Suprapubic skin (tissue), 4 donors: ENCODE measurements around the gene CCR4. TPM values are rescaled to one million over a fixed set of nuclear protein-coding genes. Genes with fewer than 3 reads are reported as not detected.

Experiments used
- DNase-seq, 2 donors: peaks; one replicate each; pipeline ENCODE4 v3.0.0-alpha.2; 2019; ENCODE audit warnings: low spot score in 2 of 2
- H3K27ac ChIP-seq: fragments of 200-600 bp; sonication (generic); one replicate; pipeline ENCODE4 v1.5.1; 2019
- H3K27me3 ChIP-seq: fragments of 200-600 bp; sonication (generic); one replicate; pipeline ENCODE4 v1.5.1; 2019
- H3K36me3 ChIP-seq: fragments of 200-600 bp; sonication (generic); one replicate; pipeline ENCODE4 v1.5.1; 2019
- H3K4me1 ChIP-seq: fragments of 200-600 bp; sonication (generic); one replicate; pipeline ENCODE4 v1.5.1; 2019
- H3K4me3 ChIP-seq: fragments of 200-600 bp; sonication (generic); one replicate; pipeline ENCODE4 v1.5.1; 2019; ENCODE audit warnings: mild to moderate bottlenecking
- H3K9me3 ChIP-seq: fragments of 200-600 bp; sonication (generic); one replicate; pipeline ENCODE4 v1.5.1; 2019
- EP300 ChIP-seq: sonication (generic); formaldehyde crosslinking; IDR thresholded peaks from one replicate; pipeline ENCODE4 v1.6.1; 2017; ENCODE audit warnings: antibody characterized with exemption
- POLR2A ChIP-seq, 2 donors: fragments of 450-650 bp; IDR thresholded peaks; one replicate each; pipeline ENCODE4 v1.6.1; 2017; ENCODE audit warnings: antibody characterized with exemption in 2 of 2, mild to moderate bottlenecking in 2 of 2, moderate library complexity in 2 of 2
- POLR2AphosphoS5 ChIP-seq, 3 donors: sonication (generic); formaldehyde crosslinking; IDR thresholded peaks; one replicate each; pipeline ENCODE4 v1.6.1; 2017; ENCODE audit warnings: antibody characterized with exemption in 3 of 3
- WGBS: methylation state at CpG from one replicate; pipeline ENCODE4 v1.1.5; 2018; 5-methylcytosine and 5-hydroxymethylcytosine counted together
- total RNA-seq, 4 donors: library from RNA; depleted of rRNA; stranded (reverse); fragments of >200 nt; gene quantifications; one replicate each; pipeline ENCODE4 v1.1.0, GENCODE V29; 2016
- TF ChIP-seq, protein P1 (sequence below), 2 donors: fragments of 200-600 bp in 1 of 2; fragments of 450-650 bp in 1 of 2; sonication (generic) in 1 of 2; IDR thresholded peaks; one replicate each; pipeline ENCODE4 v1.5.1; 2016 to 2019; ENCODE audit warnings: antibody characterized with exemption in 2 of 2, mild to moderate bottlenecking in 1 of 2, moderate library complexity in 1 of 2

Gene CCR4
- total RNA-seq, 4 donors from 2014 or later: 0.29 to 0.42 (median 0.34) TPM; not detected in 1

DNA sequence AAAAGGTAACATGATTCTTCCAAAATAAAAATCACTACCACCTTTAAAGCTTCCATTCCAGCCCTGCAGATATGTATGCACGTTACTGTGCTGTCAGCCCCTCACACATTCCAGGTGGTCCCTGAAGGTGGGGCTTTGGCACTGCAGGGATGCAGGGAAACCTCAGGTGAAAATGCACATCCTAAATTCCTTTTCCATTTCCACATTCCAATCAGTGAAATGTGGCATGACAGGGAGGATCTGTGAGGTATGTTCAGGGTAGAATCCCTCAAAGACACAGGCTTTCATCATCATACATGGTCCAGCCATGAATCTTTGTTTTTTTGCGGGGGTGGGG, 45.3 kb downstream of the CCR4 start:
- H3K4me1 ChIP-seq: no peaks in the 10 kb centered on the region
- no peak overlapping the region for H3K4me3 ChIP-seq
- TF ChIP-seq, protein P1, sequence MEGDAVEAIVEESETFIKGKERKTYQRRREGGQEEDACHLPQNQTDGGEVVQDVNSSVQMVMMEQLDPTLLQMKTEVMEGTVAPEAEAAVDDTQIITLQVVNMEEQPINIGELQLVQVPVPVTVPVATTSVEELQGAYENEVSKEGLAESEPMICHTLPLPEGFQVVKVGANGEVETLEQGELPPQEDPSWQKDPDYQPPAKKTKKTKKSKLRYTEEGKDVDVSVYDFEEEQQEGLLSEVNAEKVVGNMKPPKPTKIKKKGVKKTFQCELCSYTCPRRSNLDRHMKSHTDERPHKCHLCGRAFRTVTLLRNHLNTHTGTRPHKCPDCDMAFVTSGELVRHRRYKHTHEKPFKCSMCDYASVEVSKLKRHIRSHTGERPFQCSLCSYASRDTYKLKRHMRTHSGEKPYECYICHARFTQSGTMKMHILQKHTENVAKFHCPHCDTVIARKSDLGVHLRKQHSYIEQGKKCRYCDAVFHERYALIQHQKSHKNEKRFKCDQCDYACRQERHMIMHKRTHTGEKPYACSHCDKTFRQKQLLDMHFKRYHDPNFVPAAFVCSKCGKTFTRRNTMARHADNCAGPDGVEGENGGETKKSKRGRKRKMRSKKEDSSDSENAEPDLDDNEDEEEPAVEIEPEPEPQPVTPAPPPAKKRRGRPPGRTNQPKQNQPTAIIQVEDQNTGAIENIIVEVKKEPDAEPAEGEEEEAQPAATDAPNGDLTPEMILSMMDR (IDR thresholded peaks at IDR 0.05): no peak
- no peak for TF ChIP-seq EP300
- TF ChIP-seq POLR2AphosphoS5 (IDR thresholded peaks at IDR 0.05): no peak
- no peak for TF ChIP-seq POLR2A (IDR thresholded peaks at IDR 0.05)
- H3K36me3 ChIP-seq: peaks cover 22% of the 10 kb centered on the region
- no peaks in the 10 kb centered on the region for H3K27me3 ChIP-seq
- 87% methylated on average over 2 of the region's 2 CpGs for WGBS
- DNase-seq: no peak
- H3K27ac ChIP-seq: no peak overlapping the region
- H3K9me3 ChIP-seq: no peaks in the 10 kb centered on the region

DNA sequence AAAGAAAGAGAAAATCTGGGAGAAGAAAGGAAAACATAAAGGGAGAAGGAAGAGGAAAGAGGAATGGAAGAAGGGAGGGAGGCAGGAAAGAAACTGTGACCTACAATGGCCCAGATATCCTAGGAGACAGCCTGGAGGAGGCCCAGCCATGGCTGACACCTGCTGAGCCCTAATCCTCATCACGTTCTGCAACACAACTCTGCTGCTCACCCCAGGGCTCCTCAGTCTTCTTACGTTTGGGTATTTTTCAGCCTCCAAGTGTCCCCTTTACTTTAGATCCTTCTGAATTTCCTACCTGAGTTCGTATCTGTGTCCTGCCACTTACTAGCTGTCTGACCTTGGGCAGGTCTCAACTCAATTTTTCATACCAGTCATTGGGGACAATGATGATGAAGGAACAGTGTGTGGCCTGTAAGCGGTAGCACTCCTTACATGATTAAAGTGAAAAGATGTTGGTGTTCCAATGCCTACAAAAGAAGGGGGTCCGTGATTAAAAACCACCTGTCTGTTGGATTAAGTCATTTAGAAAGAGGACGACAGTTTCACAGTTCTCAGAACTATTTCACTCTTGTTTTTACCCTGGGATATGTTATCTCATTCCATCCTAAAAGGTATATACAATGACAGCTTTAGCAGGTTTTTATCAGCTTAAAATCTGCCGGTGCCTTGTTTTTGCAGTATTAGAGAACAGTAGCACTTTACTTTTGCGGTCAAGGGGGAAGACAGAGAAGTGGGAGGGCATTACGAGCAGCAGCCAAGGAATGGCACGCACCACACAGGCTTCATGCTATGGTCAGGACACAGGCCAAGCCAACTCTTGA, 47.4 kb downstream of the CCR4 start:
- Histone ChIP-seq H3K4me1 (no peaks in the 10 kb centered on the region), H3K27ac (no peak overlapping the region), H3K9me3 (no peaks in the 10 kb centered on the region), H3K36me3 (peaks cover 25% of the 10 kb centered on the region), H3K27me3 (no peaks in the 10 kb centered on the region), H3K4me3 (no peak overlapping the region)
- WGBS: 92% methylated on average over 10 of the region's 10 CpGs
- TF ChIP-seq POLR2A (IDR thresholded peaks at IDR 0.05) (no peak), POLR2AphosphoS5 (IDR thresholded peaks at IDR 0.05) (no peak)
- DNase-seq: no peak

DNA sequence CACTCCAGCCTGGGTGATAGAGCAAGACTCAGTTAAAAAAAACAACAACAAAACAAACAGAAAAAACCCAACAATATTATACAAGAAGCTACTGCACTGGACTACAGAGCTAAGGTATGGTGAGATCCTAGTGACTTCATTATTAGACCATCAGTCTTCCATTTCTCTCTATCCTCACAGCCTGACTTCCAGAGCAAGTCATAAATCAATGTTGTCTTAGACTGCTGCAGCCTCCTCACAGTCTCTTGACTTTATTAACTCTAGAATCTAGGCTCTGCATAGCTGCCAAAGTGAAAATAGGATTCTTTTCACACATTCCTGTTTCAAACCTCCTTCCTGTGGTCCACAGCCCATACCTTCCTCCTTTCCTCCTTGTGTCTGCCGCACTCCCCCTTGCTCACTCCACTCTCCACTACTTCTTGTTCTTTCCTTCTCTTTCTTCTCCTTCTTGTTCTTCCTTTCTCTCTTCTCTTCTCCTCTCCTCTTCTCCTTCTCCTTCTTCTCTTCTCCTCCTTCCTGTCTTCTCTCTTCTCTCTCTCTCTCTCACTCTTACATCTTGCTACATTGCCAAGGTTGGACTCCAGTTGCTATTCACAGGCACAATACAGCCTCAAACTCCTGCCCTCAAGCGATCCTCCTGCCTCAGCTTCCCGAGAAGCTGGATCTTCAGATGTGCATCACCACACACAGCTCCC, 49.4 kb downstream of the CCR4 start:
- Histone ChIP-seq H3K4me3 (no peak overlapping the region), H3K36me3 (peaks cover 33% of the 10 kb centered on the region), H3K9me3 (no peaks in the 10 kb centered on the region), H3K4me1 (no peaks in the 10 kb centered on the region), H3K27ac (no peak overlapping the region), H3K27me3 (no peaks in the 10 kb centered on the region)
- DNase-seq: no peak
- TF ChIP-seq POLR2A (IDR thresholded peaks at IDR 0.05) (no peak), POLR2AphosphoS5 (IDR thresholded peaks at IDR 0.05) (no peak), EP300 (no peak)
- TF ChIP-seq, protein P1 (IDR thresholded peaks at IDR 0.05): no peak
- 97% methylated on average over 3 of the region's 3 CpGs for WGBS

DNA sequence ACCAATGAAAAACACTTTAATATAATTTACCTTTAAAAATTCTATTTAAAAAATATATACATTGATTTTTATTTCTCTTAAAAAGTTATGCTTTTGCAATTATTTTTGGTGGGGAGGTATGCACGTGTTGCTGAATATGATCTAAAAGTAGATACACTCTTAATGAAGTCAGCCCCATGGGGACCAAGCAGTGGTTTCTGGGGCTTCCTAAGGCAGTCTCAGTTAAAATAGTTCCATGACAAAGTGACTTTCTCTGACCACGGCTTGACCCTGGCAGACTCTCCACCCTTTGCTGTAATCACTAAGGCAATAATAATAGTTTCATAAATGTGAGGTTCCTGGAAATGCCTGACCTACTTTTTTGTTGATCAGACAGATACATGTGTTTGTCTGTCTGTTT, 50.4 kb downstream of the CCR4 start:
- no peaks in the 10 kb centered on the region for H3K4me1 ChIP-seq
- no peaks in the 10 kb centered on the region for H3K27me3 ChIP-seq
- 39% methylated on average over 2 of the region's 2 CpGs for WGBS
- no peak for DNase-seq
- no peak overlapping the region for H3K27ac ChIP-seq
- no peaks in the 10 kb centered on the region for H3K9me3 ChIP-seq
- H3K36me3 ChIP-seq: peaks cover 29% of the 10 kb centered on the region
- TF ChIP-seq POLR2AphosphoS5 (IDR thresholded peaks at IDR 0.05) (no peak), POLR2A (IDR thresholded peaks at IDR 0.05) (no peak), EP300 (no peak)
- TF ChIP-seq, protein P1 (IDR thresholded peaks at IDR 0.05): no peak
- H3K4me3 ChIP-seq: no peak overlapping the region

DNA sequence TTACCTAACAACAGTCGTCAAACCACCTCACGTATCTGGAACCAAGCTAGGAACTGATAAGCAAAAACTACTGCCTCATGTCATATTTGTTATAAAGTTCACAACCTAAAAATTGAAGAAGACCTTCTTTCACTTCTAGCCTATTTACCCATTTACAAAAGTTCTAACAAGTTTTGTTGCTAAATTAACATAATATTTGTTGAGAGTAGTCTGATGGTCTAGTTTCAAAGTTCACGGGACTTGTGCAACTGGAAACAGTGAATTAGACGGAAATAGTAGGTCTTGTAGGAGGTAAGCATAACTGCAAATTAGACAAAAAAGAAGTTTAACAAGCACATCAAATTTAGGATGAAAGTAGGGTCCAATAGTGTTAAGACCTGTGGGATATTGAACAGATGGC, 51.9 kb downstream of the CCR4 start:
- 89% methylated on average over 4 of the region's 4 CpGs for WGBS
- no peak overlapping the region for H3K27ac ChIP-seq
- DNase-seq: no peak
- no peaks in the 10 kb centered on the region for H3K27me3 ChIP-seq
- no peak overlapping the region for H3K4me3 ChIP-seq
- TF ChIP-seq POLR2A (IDR thresholded peaks at IDR 0.05): no peak
- TF ChIP-seq EP300: no peak
- TF ChIP-seq POLR2AphosphoS5 (IDR thresholded peaks at IDR 0.05): no peak
- TF ChIP-seq, protein P1 (IDR thresholded peaks at IDR 0.05): no peak
- no peaks in the 10 kb centered on the region for H3K4me1 ChIP-seq
- H3K9me3 ChIP-seq: no peaks in the 10 kb centered on the region
- peaks cover 38% of the 10 kb centered on the region for H3K36me3 ChIP-seq
